Neuronal stem cell (in vitro differentiated cells): ENCODE data around the gene PM20D2.

Experiments
- DNase-seq: peaks from one replicate; pipeline ENCODE4 v3.0.0-alpha.2; 2013; ENCODE audit warnings: low spot score
- H2AFZ ChIP-seq: one replicate; pipeline ENCODE4 v1.6.1; 2013; ENCODE audit warnings: mild to moderate bottlenecking, low read length, inconsistent platforms
- H2AK5ac ChIP-seq: 2 replicates; pipeline ENCODE4 v1.6.1; 2013; ENCODE audit warnings: low read depth, mild to moderate bottlenecking, inconsistent platforms, low read length, moderate library complexity, mixed read lengths
- H2BK120ac ChIP-seq: 2 replicates; pipeline ENCODE4 v1.6.1; 2013; ENCODE audit warnings: low read depth, mild to moderate bottlenecking, inconsistent platforms, low read length, moderate library complexity, mixed read lengths
- H2BK12ac ChIP-seq: one replicate; pipeline ENCODE4 v1.6.1; 2013; ENCODE audit warnings: low read length, inconsistent platforms
- H2BK15ac ChIP-seq: 2 replicates; pipeline ENCODE4 v1.6.1; 2013; ENCODE audit warnings: mild to moderate bottlenecking, low read length, inconsistent platforms, mixed read lengths
- H2BK5ac ChIP-seq: one replicate; pipeline ENCODE4 v1.6.1; 2013; ENCODE audit warnings: inconsistent platforms, mild to moderate bottlenecking, low read length, moderate library complexity
- H3K14ac ChIP-seq: one replicate; pipeline ENCODE4 v1.6.1; 2013; ENCODE audit warnings: low read length, inconsistent platforms
- H3K18ac ChIP-seq: 2 replicates; pipeline ENCODE4 v1.6.1; 2013; ENCODE audit warnings: low read length, inconsistent platforms
- H3K23ac ChIP-seq: 2 replicates; pipeline ENCODE4 v1.6.1; 2013; ENCODE audit warnings: low read depth, mild to moderate bottlenecking, mixed read lengths, low read length, inconsistent platforms; ENCODE audit not compliant: poor library complexity
- H3K27ac ChIP-seq: replicated peaks from 3 replicates; pipeline ENCODE4 v1.5.1; 2013; ENCODE audit warnings: low read length, inconsistent platforms
- H3K27me3 ChIP-seq, 3 experiments: 2 replicates each; pipeline ENCODE4 v1.6.1; 2013; ENCODE audit warnings: low read length in 3 of 3, mild to moderate bottlenecking in 2 of 3, inconsistent platforms in 1 of 3, low read depth in 1 of 3, mixed read lengths in 1 of 3, moderate library complexity in 1 of 3; ENCODE audit not compliant: control insufficient read depth in 3 of 3, insufficient read depth in 3 of 3
- H3K36me3 ChIP-seq, 2 donors: replicated peaks in 1 of 2; 2 replicates each; pipeline ENCODE4 v1.6.1; 2013; ENCODE audit warnings: low read length in 2 of 2; ENCODE audit not compliant: control insufficient read depth in 2 of 2, insufficient read depth in 2 of 2
- H3K4ac ChIP-seq: 2 replicates; pipeline ENCODE4 v1.6.1; 2013; ENCODE audit warnings: inconsistent platforms, mild to moderate bottlenecking, low read length, moderate library complexity
- H3K4me1 ChIP-seq, 2 donors: 1 replicate in 1 of 2; 2 replicates in 1 of 2; pipeline ENCODE4 v1.6.1; 2013; ENCODE audit warnings: low read length in 2 of 2, low read depth in 1 of 2; ENCODE audit not compliant: control insufficient read depth in 2 of 2, insufficient read depth in 1 of 2
- H3K4me2 ChIP-seq: one replicate; pipeline ENCODE4 v1.6.1; 2013; ENCODE audit warnings: mild to moderate bottlenecking, low read length, inconsistent platforms; ENCODE audit not compliant: insufficient read depth, poor library complexity, severe bottlenecking
- H3K4me3 ChIP-seq, 2 donors: 2 replicates each; pipeline ENCODE4 v1.5.1; 2013; ENCODE audit warnings: low read length in 2 of 2, mild to moderate bottlenecking in 2 of 2, inconsistent platforms in 1 of 2, moderate library complexity in 1 of 2
- H3K79me1 ChIP-seq: one replicate; pipeline ENCODE4 v1.6.1; 2013; ENCODE audit warnings: low read depth, mild to moderate bottlenecking, inconsistent platforms, low read length, moderate library complexity
- H3K9ac ChIP-seq: one replicate; pipeline ENCODE4 v1.6.1; 2013; ENCODE audit warnings: mild to moderate bottlenecking, low read depth, low read length, inconsistent platforms; ENCODE audit not compliant: poor library complexity
- H3K9me3 ChIP-seq, 2 donors: replicated peaks in 1 of 2; 2 replicates each; pipeline versions ENCODE3 to v1.6.1; 2013; ENCODE audit warnings: low read length in 2 of 2, mild to moderate bottlenecking in 2 of 2, inconsistent platforms in 1 of 2, low read depth in 1 of 2, mixed read lengths in 1 of 2, moderate library complexity in 1 of 2; ENCODE audit not compliant: control insufficient read depth in 2 of 2, insufficient read depth in 1 of 2
- H4K8ac ChIP-seq: one replicate; pipeline ENCODE4 v1.6.1; 2013; ENCODE audit warnings: low read depth, mild to moderate bottlenecking, inconsistent platforms, low read length, moderate library complexity
- H4K91ac ChIP-seq: one replicate; pipeline ENCODE4 v1.6.1; 2013; ENCODE audit warnings: low read length, low read depth, mild to moderate bottlenecking, inconsistent platforms; ENCODE audit not compliant: poor library complexity
- WGBS, 2 donors: extraction: QIAGEN DNeasy Blood & Tissue Kit; methylation state at CpG; one replicate each; pipeline ENCODE4 v1.1.7; 2013; ENCODE audit warnings: missing lambda C conversion rate in 2 of 2, mixed read lengths in 1 of 2; ENCODE audit not compliant: insufficient read length in 2 of 2, insufficient replicate concordance in 1 of 2; ENCODE audit errors: extremely low coverage in 2 of 2; 5-methylcytosine and 5-hydroxymethylcytosine counted together

Gene PM20D2

DNA sequence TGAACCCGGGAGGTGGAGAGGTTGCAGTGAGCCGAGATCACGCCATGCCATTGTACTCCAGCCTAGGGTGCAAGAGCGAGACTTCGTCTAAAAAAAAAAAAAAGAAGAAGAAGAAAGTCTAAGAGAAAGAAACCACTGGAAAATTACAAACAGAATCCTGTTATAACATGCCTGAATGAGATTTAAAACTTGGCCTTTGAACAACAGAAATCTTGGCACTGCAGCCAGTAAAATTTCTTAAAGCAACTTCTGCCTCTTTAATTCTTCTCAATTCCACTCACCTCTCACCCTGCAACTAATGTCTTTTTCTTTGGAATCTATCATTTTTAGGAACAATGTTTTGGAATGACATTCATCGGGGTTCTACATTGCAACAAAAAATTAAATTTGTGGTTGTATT is 26.3 kb downstream of the PM20D2 start:
- Histone ChIP-seq H2AK5ac (no peak overlapping the region), H2BK12ac (no peak overlapping the region), H3K27ac (no peak overlapping the region), H3K14ac (no peak overlapping the region), H3K27me3 (no peaks in the 10 kb centered on the region), H2AFZ (no peak overlapping the region), H3K23ac (no peak overlapping the region), H3K9me3 (no peaks in the 10 kb centered on the region), H3K4me3 (no peak overlapping the region), H3K18ac (no peak overlapping the region), H3K9ac (no peak overlapping the region), H3K4me1 (no peaks in the 10 kb centered on the region), H3K36me3 (peaks cover 0 to 2% of the 10 kb centered on the region in 2 donors), H4K8ac (no peak overlapping the region), H3K4ac (no peak overlapping the region), H2BK5ac (no peak overlapping the region), H3K79me1 (no peaks in the 10 kb centered on the region), H3K4me2 (no peak overlapping the region), H4K91ac (no peak overlapping the region), H2BK15ac (no peak overlapping the region), H2BK120ac (no peak overlapping the region)
- no peak for DNase-seq
- WGBS, 2 donors: no CpG with 5 or more reads among the region's 6 CpGs

DNA sequence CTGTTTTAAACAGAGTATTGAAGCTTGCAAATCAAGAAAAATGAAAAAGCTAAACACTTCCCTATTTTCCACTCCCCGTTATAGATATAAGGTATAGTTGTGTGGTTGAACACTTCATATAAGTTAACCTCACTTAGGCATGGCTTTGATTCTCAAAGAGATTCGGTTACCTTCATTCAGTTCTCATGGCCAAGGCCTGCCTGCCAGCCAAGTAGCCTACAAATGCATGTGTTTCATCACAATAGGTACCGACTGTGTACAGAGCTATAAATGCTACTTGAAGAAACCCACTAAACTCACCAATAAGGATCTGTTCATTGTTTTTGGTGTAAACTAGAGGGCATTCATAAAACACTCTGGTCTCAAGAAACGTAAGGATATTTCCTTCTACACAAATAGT is 27.8 kb downstream of the PM20D2 start:
- Histone ChIP-seq H2AK5ac (no peak overlapping the region), H2BK12ac (no peak overlapping the region), H3K23ac (no peak overlapping the region), H3K4ac (no peak overlapping the region), H3K36me3 (no peaks in the 10 kb centered on the region), H3K79me1 (no peaks in the 10 kb centered on the region), H2BK5ac (no peak overlapping the region), H3K9ac (no peak overlapping the region), H3K4me1 (no peaks in the 10 kb centered on the region), H3K14ac (no peak overlapping the region), H3K9me3 (no peaks in the 10 kb centered on the region), H2BK15ac (no peak overlapping the region), H4K8ac (no peak overlapping the region), H2BK120ac (no peak overlapping the region), H3K18ac (no peak overlapping the region), H4K91ac (no peak overlapping the region), H3K4me2 (no peak overlapping the region), H2AFZ (no peak overlapping the region), H3K27me3 (no peaks in the 10 kb centered on the region), H3K27ac (no peak overlapping the region), H3K4me3 (no peak overlapping the region)
- WGBS, 2 donors: no CpG with 5 or more reads among the region's 4 CpGs
- no peak for DNase-seq

DNA sequence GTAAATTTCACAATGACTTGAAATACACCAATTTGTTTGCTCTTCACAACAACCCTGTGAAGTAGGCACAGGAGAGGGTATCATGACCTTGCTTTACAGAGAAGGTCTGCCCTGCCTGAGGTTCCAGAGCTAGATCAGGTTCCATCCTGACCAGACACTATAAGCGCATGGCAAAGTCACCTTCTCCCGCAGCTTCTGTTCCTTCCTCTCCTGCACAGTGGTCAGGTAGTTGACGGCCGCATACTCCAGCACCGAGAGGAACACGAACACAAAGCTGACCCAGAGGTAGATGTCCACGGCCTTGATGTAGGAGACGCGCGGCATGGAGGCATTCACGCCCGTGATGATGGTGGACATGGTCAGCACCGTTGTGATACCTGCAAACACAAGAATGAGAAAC is 34.3 kb downstream of the PM20D2 start:
- Histone ChIP-seq H3K36me3 (no peaks in the 10 kb centered on the region), H3K27me3 (peaks cover 0 to 10% (median 0%) of the 10 kb centered on the region in 3 experiments), H3K9me3 (no peaks in the 10 kb centered on the region), H4K91ac (no peak overlapping the region), H3K4me3 (peak overlapping the region in 1 of 2 donors; percentile 57), H2BK15ac (no peak overlapping the region), H3K4me1 (peaks cover 2% of the 10 kb centered on the region in 2 donors), H2BK12ac (no peak overlapping the region), H3K4ac (no peak overlapping the region), H3K9ac (no peak overlapping the region), H3K4me2 (no peak overlapping the region), H3K18ac (no peak overlapping the region), H2BK5ac (no peak overlapping the region), H3K23ac (peak overlapping the region; percentile 49), H3K14ac (no peak overlapping the region), H2BK120ac (no peak overlapping the region), H3K27ac (no peak overlapping the region), H2AFZ (no peak overlapping the region), H2AK5ac (no peak overlapping the region), H4K8ac (peak overlapping the region; percentile 0), H3K79me1 (no peaks in the 10 kb centered on the region)
- DNase-seq: no peak
- no CpG with 5 or more reads among the region's 13 CpGs for WGBS, 2 donors

DNA sequence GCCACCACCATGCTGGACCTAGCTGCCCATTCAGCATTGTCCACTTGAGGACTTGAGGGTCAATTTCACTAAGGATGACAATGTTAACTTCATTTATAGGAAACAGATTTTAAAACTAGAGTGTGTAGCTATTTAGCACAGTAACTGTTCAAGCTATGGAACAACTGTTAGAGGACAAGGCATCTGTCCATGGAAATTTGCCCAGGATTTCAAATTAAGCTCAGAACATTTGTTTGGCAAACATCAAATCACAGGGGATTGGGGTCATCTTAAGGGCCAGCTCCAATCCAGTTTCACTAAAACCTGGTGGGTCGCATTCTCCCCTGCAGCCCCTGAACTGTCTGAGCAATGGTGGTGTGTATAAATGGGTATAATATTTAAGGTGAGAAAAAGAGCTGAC is 35.1 kb downstream of the PM20D2 start:
- WGBS, 2 donors: no CpG with 5 or more reads among the region's 1 CpG

More for the DNA sequence above, 35.1 kb downstream of the PM20D2 start:
- H3K18ac ChIP-seq: no peak overlapping the region
- no peak for DNase-seq
- peaks cover 2% of the 10 kb centered on the region in 2 donors for H3K4me1 ChIP-seq
- no peak overlapping the region for H3K9ac ChIP-seq
- H2BK5ac ChIP-seq: no peak overlapping the region
- H2AK5ac ChIP-seq: no peak overlapping the region
- H4K91ac ChIP-seq: no peak overlapping the region
- H3K36me3 ChIP-seq: no peaks in the 10 kb centered on the region
- no peak overlapping the region for H3K4me2 ChIP-seq
- no peak overlapping the region for H2BK15ac ChIP-seq
- no peak overlapping the region for H4K8ac ChIP-seq
- H3K4ac ChIP-seq: no peak overlapping the region
- no peak overlapping the region for H3K27ac ChIP-seq
- H2BK12ac ChIP-seq: no peak overlapping the region
- H3K79me1 ChIP-seq: no peaks in the 10 kb centered on the region
- no peak overlapping the region for H2AFZ ChIP-seq
- H3K4me3 ChIP-seq: no peak overlapping the region
- H3K23ac ChIP-seq: no peak overlapping the region
- H3K9me3 ChIP-seq: no peaks in the 10 kb centered on the region
- H2BK120ac ChIP-seq: no peak overlapping the region
- H3K27me3 ChIP-seq: peaks cover 0 to 10% (median 0%) of the 10 kb centered on the region in 3 experiments
- no peak overlapping the region for H3K14ac ChIP-seq
